H9 (cell line): Measurements from ENCODE around the gene NHS. TPM values are rescaled to one million over a fixed set of nuclear protein-coding genes. Genes with fewer than 3 reads are reported as not detected.

Source experiments
- DNase-seq: peaks from one replicate; pipeline ENCODE4 v3.0.0-alpha.2; 2017
- H2AFZ ChIP-seq: one replicate; pipeline ENCODE4 v1.6.1; 2013; ENCODE audit warnings: mild to moderate bottlenecking, low read length, control low read depth, moderate library complexity
- H2AK5ac ChIP-seq: 2 replicates; pipeline ENCODE4 v1.6.1; 2013; ENCODE audit warnings: low read length, control low read depth, mixed read lengths; ENCODE audit not compliant: insufficient read length
- H2BK120ac ChIP-seq: one replicate; pipeline ENCODE4 v1.6.1; 2013; ENCODE audit warnings: low read depth, mild to moderate bottlenecking, low read length, control low read depth, inconsistent platforms; ENCODE audit not compliant: poor library complexity, severe bottlenecking
- H2BK12ac ChIP-seq: 2 replicates; pipeline ENCODE4 v1.6.1; 2013; ENCODE audit warnings: low read length, control low read depth, mixed read lengths, low read depth; ENCODE audit not compliant: insufficient read length
- H2BK15ac ChIP-seq: 2 replicates; pipeline ENCODE4 v1.6.1; 2013; ENCODE audit warnings: low read depth, low read length, control low read depth
- H2BK20ac ChIP-seq: one replicate; pipeline ENCODE4 v1.6.1; 2013; ENCODE audit warnings: low read depth, mild to moderate bottlenecking, low read length, control low read depth, inconsistent platforms; ENCODE audit not compliant: poor library complexity, severe bottlenecking
- H2BK5ac ChIP-seq: 2 replicates; pipeline ENCODE4 v1.6.1; 2013; ENCODE audit warnings: low read length, control low read depth, mixed read lengths; ENCODE audit not compliant: insufficient read length
- H3K14ac ChIP-seq: 2 replicates; pipeline ENCODE4 v1.6.1; 2013; ENCODE audit warnings: low read length, control low read depth; ENCODE audit not compliant: insufficient read depth
- H3K18ac ChIP-seq: 2 replicates; pipeline ENCODE4 v1.6.1; 2013; ENCODE audit warnings: low read depth, mild to moderate bottlenecking, mixed read lengths, low read length, control low read depth; ENCODE audit not compliant: insufficient read length
- H3K23ac ChIP-seq: 2 replicates; pipeline ENCODE4 v1.6.1; 2013; ENCODE audit warnings: low read length, control low read depth, mixed read lengths, low read depth; ENCODE audit not compliant: insufficient read length
- H3K23me2 ChIP-seq: 2 replicates; pipeline ENCODE4 v1.6.1; 2013; ENCODE audit warnings: low read depth, mild to moderate bottlenecking, mixed read lengths, low read length, control low read depth; ENCODE audit not compliant: insufficient read length, poor library complexity, severe bottlenecking
- H3K27ac ChIP-seq: 2 replicates; pipeline ENCODE4 v1.5.1; 2013; ENCODE audit warnings: low read length, control low read depth, mixed read lengths, low read depth; ENCODE audit not compliant: insufficient read length
- H3K27me3 ChIP-seq: 2 replicates; pipeline ENCODE4 v1.6.1; 2013; ENCODE audit warnings: low read length, control low read depth, inconsistent platforms; ENCODE audit not compliant: insufficient read depth
- H3K4ac ChIP-seq: 2 replicates; pipeline ENCODE4 v1.6.1; 2013; ENCODE audit warnings: low read depth, mild to moderate bottlenecking, control low read depth, inconsistent platforms, low read length, moderate library complexity
- H3K4me1 ChIP-seq: 2 replicates; pipeline ENCODE4 v1.6.1; 2013; ENCODE audit warnings: low read length, control low read depth, inconsistent platforms; ENCODE audit not compliant: insufficient read depth
- H3K4me2 ChIP-seq: 2 replicates; pipeline ENCODE4 v1.6.1; 2013; ENCODE audit warnings: low read length, control low read depth, mixed read lengths; ENCODE audit not compliant: insufficient read length, insufficient read depth
- H3K56ac ChIP-seq: 2 replicates; pipeline ENCODE4 v1.6.1; 2013; ENCODE audit warnings: low read depth, mild to moderate bottlenecking, mixed read lengths, low read length, control low read depth; ENCODE audit not compliant: insufficient read length
- H3K79me1 ChIP-seq: 2 replicates; pipeline ENCODE4 v1.6.1; 2013; ENCODE audit warnings: low read depth, mild to moderate bottlenecking, moderate library complexity, low read length, control low read depth, inconsistent platforms; ENCODE audit not compliant: insufficient read depth, poor library complexity, severe bottlenecking
- H3K79me2 ChIP-seq: 2 replicates; pipeline ENCODE4 v1.6.1; 2013; ENCODE audit warnings: low read length, control low read depth, inconsistent platforms; ENCODE audit not compliant: insufficient read depth
- H3K9ac ChIP-seq: 2 replicates; pipeline ENCODE4 v1.6.1; 2013; ENCODE audit warnings: low read length, control low read depth, mixed read lengths; ENCODE audit not compliant: insufficient read length; ENCODE audit errors: extremely low read depth
- H3K9me3 ChIP-seq: one replicate; pipeline ENCODE4 v1.6.1; 2013; ENCODE audit warnings: low read depth, low read length, inconsistent platforms; ENCODE audit not compliant: control insufficient read depth
- H3T11ph ChIP-seq: one replicate; pipeline ENCODE4 v1.6.1; 2013; ENCODE audit warnings: mild to moderate bottlenecking, low read length, control low read depth, inconsistent platforms
- H4K20me1 ChIP-seq: one replicate; pipeline ENCODE4 v1.6.1; 2013; ENCODE audit not compliant: control insufficient read depth, insufficient read length, insufficient read depth
- H4K5ac ChIP-seq: 2 replicates; pipeline ENCODE4 v1.6.1; 2013; ENCODE audit warnings: low read depth, mild to moderate bottlenecking, mixed read lengths, low read length, control low read depth; ENCODE audit not compliant: insufficient read length
- H4K8ac ChIP-seq: replicated peaks from 2 replicates; pipeline ENCODE4 v1.6.1; 2013; ENCODE audit warnings: low read length, control low read depth, mixed read lengths, low read depth; ENCODE audit not compliant: insufficient read length
- H4K91ac ChIP-seq: 2 replicates; pipeline ENCODE4 v1.6.1; 2013; ENCODE audit warnings: low read depth, mild to moderate bottlenecking, moderate library complexity, mixed read lengths, low read length, control low read depth; ENCODE audit not compliant: insufficient read length
- H3K27ac Mint-ChIP-seq, 3 experiments: 2 replicates in 2 of 3; 3 replicates in 1 of 3; pipeline ENCODE4 v1.8.0; 2020 to 2021; ENCODE audit warnings: mixed read lengths in 3 of 3, mild to moderate bottlenecking in 1 of 3, moderate library complexity in 1 of 3
- H3K27me3 Mint-ChIP-seq: 2 replicates; pipeline ENCODE4 v1.8.0; 2021; ENCODE audit warnings: low read depth, mild to moderate bottlenecking, moderate library complexity, mixed read lengths
- H3K36me3 Mint-ChIP-seq, 3 experiments: 2 replicates in 2 of 3; 3 replicates in 1 of 3; pipeline ENCODE4 v1.8.0; 2020 to 2021; ENCODE audit warnings: low read depth in 3 of 3, mixed read lengths in 3 of 3; ENCODE audit not compliant: insufficient read depth in 1 of 3
- H3K4me1 Mint-ChIP-seq, 2 experiments: 2 replicates each; pipeline ENCODE4 v1.8.0; 2020; ENCODE audit warnings: mixed read lengths in 2 of 2
- H3K4me3 Mint-ChIP-seq, 2 experiments: 2 replicates in 1 of 2; 3 replicates in 1 of 2; pipeline ENCODE4 v1.8.0; 2020 to 2021; ENCODE audit warnings: mild to moderate bottlenecking in 2 of 2, mixed read lengths in 2 of 2, moderate library complexity in 1 of 2
- H3K9me3 Mint-ChIP-seq, 2 experiments: 2 replicates in 1 of 2; 3 replicates in 1 of 2; pipeline ENCODE4 v1.8.0; 2020; ENCODE audit warnings: mild to moderate bottlenecking in 2 of 2, mixed read lengths in 2 of 2, moderate library complexity in 1 of 2
- WGBS: extraction: QIAGEN DNeasy Blood & Tissue Kit; methylation state at CpG from one replicate; pipeline ENCODE4 v1.1.7; 2013; ENCODE audit warnings: missing lambda C conversion rate, low lambda C conversion rate, mixed read lengths; ENCODE audit not compliant: insufficient read length; ENCODE audit errors: extremely low coverage; 5-methylcytosine and 5-hydroxymethylcytosine counted together
- total RNA-seq: library from RNA; stranded (reverse); gene quantifications from 2 replicates; pipeline ENCODE4 v1.2.1, GENCODE V29; 2021
- TF ChIP-seq, protein P1 (sequence below): fragments of 200-600 bp; sonication (generic); conservative IDR thresholded peaks from 3 replicates; pipeline ENCODE4 v1.8.0; 2021; ENCODE audit warnings: antibody characterized with exemption, mild to moderate bottlenecking

Gene NHS
- total RNA-seq, 1 experiment from 2014 or later: 8.7 TPM

DNA sequence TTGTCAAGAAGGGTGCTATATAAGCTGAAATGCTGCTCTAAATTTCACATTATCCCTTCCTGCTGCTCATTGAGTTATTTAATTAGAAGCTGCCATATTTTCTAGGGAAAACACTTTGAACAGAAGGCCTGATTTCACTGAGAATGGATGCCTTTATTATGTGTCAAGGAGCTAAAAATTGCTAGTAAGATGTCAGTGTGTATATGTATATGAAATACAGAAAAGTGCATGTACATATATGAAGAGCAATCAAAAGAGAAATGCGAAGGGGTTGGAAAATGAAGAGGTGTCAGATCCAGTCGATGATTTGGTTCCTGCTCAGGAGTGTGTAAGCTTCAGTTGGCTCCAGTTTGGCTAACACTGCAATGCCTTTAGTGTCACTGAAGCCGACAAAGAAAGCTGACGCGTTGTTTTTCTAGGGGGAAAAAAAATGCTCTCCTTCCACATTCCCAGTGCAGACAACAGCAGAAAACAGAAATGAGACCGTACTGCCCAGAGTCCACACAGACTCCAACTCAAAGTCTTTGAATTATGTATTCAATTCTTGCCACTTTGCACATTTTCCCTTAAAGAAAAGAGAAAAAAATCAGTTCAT, 154.2 kb downstream of the NHS start:
- Histone ChIP-seq H3K79me2 (no peaks in the 10 kb centered on the region), H3K9me3 (no peaks in the 10 kb centered on the region), H3K9ac (no peak overlapping the region), H3K4me1 (peaks cover 4% of the 10 kb centered on the region; the same call in 1 of the 2 replicates), H3K4ac (no peak overlapping the region), H3K23ac (no peak overlapping the region), H2BK5ac (no peak overlapping the region), H2BK20ac (no peak overlapping the region), H2AFZ (no peak overlapping the region), H3K79me1 (no peaks in the 10 kb centered on the region), H3K27me3 (no peaks in the 10 kb centered on the region), H3K23me2 (no peaks in the 10 kb centered on the region), H4K91ac (no peak overlapping the region), H2BK12ac (no peak overlapping the region), H2BK15ac (no peak overlapping the region), H4K5ac (no peak overlapping the region), H3K18ac (no peak overlapping the region), H3K56ac (no peak overlapping the region), H4K8ac (no peak overlapping the region), H2AK5ac (no peak overlapping the region), H3K14ac (no peak overlapping the region), H4K20me1 (no peaks in the 10 kb centered on the region), H2BK120ac (no peak overlapping the region), H3K27ac (no peak overlapping the region), H3T11ph (no peak overlapping the region), H3K4me2 (no peak overlapping the region)
- no CpG with 5 or more reads among the region's 6 CpGs for WGBS
- Mint-ChIP-seq H3K27ac (no peak overlapping the region), H3K9me3 (no peaks in the 10 kb centered on the region), H3K4me3 (no peak overlapping the region), H3K36me3 (no peaks in the 10 kb centered on the region; a peak in 1 of 7 replicates), H3K4me1 (peaks cover 57 to 58% of the 10 kb centered on the region in 2 experiments), H3K27me3 (peaks cover 12% of the 10 kb centered on the region)
- DNase-seq: no peak
- TF ChIP-seq, protein P1, sequence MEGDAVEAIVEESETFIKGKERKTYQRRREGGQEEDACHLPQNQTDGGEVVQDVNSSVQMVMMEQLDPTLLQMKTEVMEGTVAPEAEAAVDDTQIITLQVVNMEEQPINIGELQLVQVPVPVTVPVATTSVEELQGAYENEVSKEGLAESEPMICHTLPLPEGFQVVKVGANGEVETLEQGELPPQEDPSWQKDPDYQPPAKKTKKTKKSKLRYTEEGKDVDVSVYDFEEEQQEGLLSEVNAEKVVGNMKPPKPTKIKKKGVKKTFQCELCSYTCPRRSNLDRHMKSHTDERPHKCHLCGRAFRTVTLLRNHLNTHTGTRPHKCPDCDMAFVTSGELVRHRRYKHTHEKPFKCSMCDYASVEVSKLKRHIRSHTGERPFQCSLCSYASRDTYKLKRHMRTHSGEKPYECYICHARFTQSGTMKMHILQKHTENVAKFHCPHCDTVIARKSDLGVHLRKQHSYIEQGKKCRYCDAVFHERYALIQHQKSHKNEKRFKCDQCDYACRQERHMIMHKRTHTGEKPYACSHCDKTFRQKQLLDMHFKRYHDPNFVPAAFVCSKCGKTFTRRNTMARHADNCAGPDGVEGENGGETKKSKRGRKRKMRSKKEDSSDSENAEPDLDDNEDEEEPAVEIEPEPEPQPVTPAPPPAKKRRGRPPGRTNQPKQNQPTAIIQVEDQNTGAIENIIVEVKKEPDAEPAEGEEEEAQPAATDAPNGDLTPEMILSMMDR: no peak
